Spleen (tissue), 11 donors: Measurements from ENCODE around the gene TTC28. TPM values are rescaled to one million over a fixed set of nuclear protein-coding genes. Genes with fewer than 3 reads are reported as not detected.

Experiments
- DNase-seq: peaks from one replicate; pipeline ENCODE4 v3.0.0-alpha.2; 2020
- H3K27ac ChIP-seq, 8 donors: fragments of 200-600 bp; sonication (generic) in 7 of 8; 1 replicate in 4 of 8; 2 replicates in 4 of 8; pipeline versions ENCODE4 v1.5.0 to v1.8.0; 2016 to 2021; ENCODE audit warnings: inconsistent platforms in 4 of 8, mild to moderate bottlenecking in 4 of 8, moderate library complexity in 1 of 8
- H3K27me3 ChIP-seq, 7 donors: fragments of 200-600 bp; sonication (generic) in 6 of 7; replicated peaks in 1 of 7; 1 replicate in 4 of 7; 2 replicates in 3 of 7; pipeline versions ENCODE4 v1.5.0 to v1.8.0; 2016 to 2021; ENCODE audit warnings: inconsistent platforms in 3 of 7, mild to moderate bottlenecking in 1 of 7
- H3K36me3 ChIP-seq, 6 donors: fragments of 200-600 bp; sonication (generic) in 5 of 6; 1 replicate in 4 of 6; 2 replicates in 2 of 6; pipeline versions ENCODE4 v1.5.0 to v1.8.0; 2016 to 2021; ENCODE audit warnings: inconsistent platforms in 2 of 6
- H3K4me1 ChIP-seq, 6 donors: fragments of 200-600 bp; sonication (generic) in 5 of 6; 1 replicate in 3 of 6; 2 replicates in 3 of 6; pipeline versions ENCODE4 v1.5.0 to v1.8.0; 2016 to 2021; ENCODE audit warnings: inconsistent platforms in 3 of 6
- H3K4me3 ChIP-seq, 8 donors: fragments of 200-600 bp; sonication (generic) in 7 of 8; 1 replicate in 4 of 8; 2 replicates in 4 of 8; pipeline versions ENCODE4 v1.5.0 to v1.8.0; 2016 to 2021; ENCODE audit warnings: inconsistent platforms in 4 of 8, mild to moderate bottlenecking in 4 of 8, moderate library complexity in 2 of 8
- H3K9me3 ChIP-seq, 8 donors: fragments of 200-600 bp; sonication (generic) in 7 of 8; 1 replicate in 4 of 8; 2 replicates in 4 of 8; pipeline versions ENCODE4 v1.5.0 to v1.8.0; 2016 to 2021; ENCODE audit warnings: inconsistent platforms in 4 of 8
- POLR2A ChIP-seq, 3 donors: fragments of 450-650 bp; IDR thresholded peaks; one replicate each; pipeline ENCODE4 v1.5.1; 2017; ENCODE audit warnings: antibody characterized with exemption in 3 of 3, mild to moderate bottlenecking in 1 of 3
- POLR2AphosphoS5 ChIP-seq, 3 donors: sonication (generic); formaldehyde crosslinking; IDR thresholded peaks; one replicate each; pipeline ENCODE4 v1.5.1; 2017; ENCODE audit warnings: antibody characterized with exemption in 3 of 3
- WGBS, 5 donors: extraction: QIAGEN DNeasy Blood & Tissue Kit in 3 of 5; methylation state at CpG; one replicate each; pipeline versions ENCODE4 v1.1.5 to v1.1.7; 2013 to 2018; 5-methylcytosine and 5-hydroxymethylcytosine counted together
- intact Hi-C: fragments of 100-400 bp; cut with DNase I; formaldehyde crosslinking; loops from one replicate; pipeline ENCODE4 v1.15.0; 2023; ENCODE audit warnings: low total_unique reads
- polyA plus RNA-seq, 3 donors: library from polyadenylated mRNA; stranded (reverse); fragments of 200-250 nt; gene quantifications; one replicate each; pipeline ENCODE4 v1.2.1, GENCODE V29; 2013
- total RNA-seq, 7 donors: library from RNA; depleted of rRNA in 3 of 7; stranded (reverse); fragments of >200 nt in 3 of 7; fragmentation: NEBNext Ultra II Directional in 4 of 7; extraction: Animal tissue kit (Norgen Biotek cat#: 25700) in 4 of 7; gene quantifications; one replicate each; pipeline versions ENCODE4 v1.1.0 to v1.2.1, GENCODE V29; 2016 to 2021
- TF ChIP-seq, protein P1 (sequence below), 11 experiments: fragments of 200-600 bp in 7 of 11; fragments of 450-650 bp in 4 of 11; sonication (generic) in 4 of 11; IDR thresholded peaks in 8 of 11; conservative IDR thresholded peaks in 3 of 11; 1 replicate in 7 of 11; 2 replicates in 4 of 11; pipeline versions ENCODE4 v1.4.0 to v1.8.0; 2016 to 2021; ENCODE audit warnings: antibody characterized with exemption in 11 of 11, inconsistent platforms in 4 of 11, mild to moderate bottlenecking in 1 of 11
- donor health status: healthy with polysubstance abuse.
- donor health status: DM: no; HTN: no; CAD: no; lungs with moderate emphysema.
- donor health status: DM: no; HTN: no; CAD: no.
- donor health status: Bipolar disorder and iron deficiency.
- donor health status: healthy.
- donor health status: DM: no; HTN: no; CAD: no.
- donor health status: DM: yes; HTN: yes; CAD: no.

TTC28 gene
- total and polyA plus RNA-seq, 10 donors, result 0.62 to 69.0 (median 33.5) TPM

DNA sequence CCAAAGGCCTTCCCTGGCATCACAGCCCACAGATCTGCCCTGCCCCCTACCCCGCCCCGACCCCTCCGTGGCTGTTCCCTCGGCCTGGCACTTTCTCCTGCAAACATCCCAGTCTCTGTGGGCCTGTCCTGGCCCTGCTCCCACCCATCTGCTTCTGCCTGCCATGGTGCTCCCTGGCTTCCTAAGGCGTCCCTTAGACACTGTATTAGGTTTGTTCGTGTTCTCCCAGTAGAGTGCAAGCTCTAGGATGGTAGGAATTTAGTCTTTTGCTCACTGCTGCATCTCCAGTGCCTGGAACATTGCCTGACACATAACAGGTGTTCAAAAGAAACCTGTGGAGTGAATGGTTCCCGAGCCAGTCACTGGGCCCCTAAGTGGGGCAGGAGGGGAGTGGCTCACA is 690.9 kb downstream of the TTC28 start:
- Histone ChIP-seq H3K27me3 (no peaks in the 10 kb centered on the region), H3K4me1 (peaks cover 0 to 13% (median 6%) of the 10 kb centered on the region in 6 donors), H3K36me3 (peaks cover 0 to 41% (median 0%) of the 10 kb centered on the region in 6 donors), H3K9me3 (no peaks in the 10 kb centered on the region), H3K4me3 (no peak overlapping the region), H3K27ac (no peak overlapping the region)
- intact Hi-C loops, result no loop called here
- DNase-seq, result no peak
- WGBS, 5 donors, result 89 to 96% (median 93%) methylated on average over 7 of the region's 7 CpGs
- TF ChIP-seq POLR2A (IDR thresholded peaks at IDR 0.05) (no peak), POLR2AphosphoS5 (IDR thresholded peaks at IDR 0.05) (no peak)
- TF ChIP-seq, protein P1, sequence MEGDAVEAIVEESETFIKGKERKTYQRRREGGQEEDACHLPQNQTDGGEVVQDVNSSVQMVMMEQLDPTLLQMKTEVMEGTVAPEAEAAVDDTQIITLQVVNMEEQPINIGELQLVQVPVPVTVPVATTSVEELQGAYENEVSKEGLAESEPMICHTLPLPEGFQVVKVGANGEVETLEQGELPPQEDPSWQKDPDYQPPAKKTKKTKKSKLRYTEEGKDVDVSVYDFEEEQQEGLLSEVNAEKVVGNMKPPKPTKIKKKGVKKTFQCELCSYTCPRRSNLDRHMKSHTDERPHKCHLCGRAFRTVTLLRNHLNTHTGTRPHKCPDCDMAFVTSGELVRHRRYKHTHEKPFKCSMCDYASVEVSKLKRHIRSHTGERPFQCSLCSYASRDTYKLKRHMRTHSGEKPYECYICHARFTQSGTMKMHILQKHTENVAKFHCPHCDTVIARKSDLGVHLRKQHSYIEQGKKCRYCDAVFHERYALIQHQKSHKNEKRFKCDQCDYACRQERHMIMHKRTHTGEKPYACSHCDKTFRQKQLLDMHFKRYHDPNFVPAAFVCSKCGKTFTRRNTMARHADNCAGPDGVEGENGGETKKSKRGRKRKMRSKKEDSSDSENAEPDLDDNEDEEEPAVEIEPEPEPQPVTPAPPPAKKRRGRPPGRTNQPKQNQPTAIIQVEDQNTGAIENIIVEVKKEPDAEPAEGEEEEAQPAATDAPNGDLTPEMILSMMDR (IDR thresholded peaks at IDR 0.05 in 8 of 11, conservative IDR thresholded peaks at IDR 0.05 in 3 of 11), result no peak

DNA sequence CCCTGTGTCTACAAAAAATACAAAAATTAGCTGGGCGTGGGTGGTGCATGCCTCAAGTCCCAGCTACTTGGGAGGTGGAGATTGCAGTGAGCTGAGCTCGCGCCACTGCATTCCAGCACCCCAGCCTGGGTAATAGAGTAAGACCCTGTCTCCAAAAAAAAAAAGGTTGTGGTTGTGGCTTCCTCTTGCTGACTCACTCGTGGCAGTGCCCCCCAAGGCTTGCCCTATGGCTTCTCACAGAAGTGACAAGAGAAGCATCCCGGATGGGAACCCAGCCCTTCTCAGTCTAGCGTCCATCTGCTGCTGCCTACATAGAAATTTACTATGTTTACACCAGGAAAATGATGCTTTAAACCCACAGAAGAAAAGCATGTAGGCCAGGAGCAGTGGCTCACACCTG is 692.1 kb downstream of the TTC28 start:
- no peak overlapping the region for H3K27ac ChIP-seq
- H3K36me3 ChIP-seq, result peaks cover 0 to 43% (median 4%) of the 10 kb centered on the region in 6 donors
- intact Hi-C loops, result no loop called here
- TF ChIP-seq POLR2AphosphoS5 (IDR thresholded peaks at IDR 0.05) (no peak), POLR2A (IDR thresholded peaks at IDR 0.05) (no peak)
- TF ChIP-seq, protein P1 (IDR thresholded peaks at IDR 0.05 in 8 of 11, conservative IDR thresholded peaks at IDR 0.05 in 3 of 11), result no peak
- no peak overlapping the region for H3K4me3 ChIP-seq
- no peaks in the 10 kb centered on the region for H3K27me3 ChIP-seq
- H3K4me1 ChIP-seq, result peaks cover 0 to 13% (median 6%) of the 10 kb centered on the region in 6 donors
- WGBS, 5 donors, result 29 to 41% (median 33%) methylated on average over 6 of the region's 6 CpGs
- H3K9me3 ChIP-seq, result no peaks in the 10 kb centered on the region
- no peak for DNase-seq

DNA sequence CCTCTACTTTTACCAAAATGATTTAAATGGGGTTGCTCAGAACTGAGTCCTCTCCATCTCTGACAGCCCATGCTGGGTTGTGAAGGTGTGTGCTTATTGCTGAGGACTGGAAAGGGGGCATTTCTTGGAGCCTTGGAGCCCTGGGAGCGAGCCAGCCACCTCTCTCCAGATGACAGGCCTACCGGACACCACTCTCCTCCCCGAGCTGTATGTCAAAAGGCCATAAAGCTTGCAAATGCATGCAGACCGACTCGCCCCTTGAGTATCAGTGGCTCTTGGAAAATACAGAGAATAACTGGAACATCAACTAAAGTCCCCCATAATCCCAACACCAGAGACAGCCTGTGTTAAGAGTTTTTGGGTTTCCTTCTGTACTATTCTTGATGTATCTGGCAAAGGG is 692.7 kb downstream of the TTC28 start:
- H3K9me3 ChIP-seq, result no peaks in the 10 kb centered on the region
- no peak for DNase-seq
- no peak overlapping the region for H3K4me3 ChIP-seq
- intact Hi-C loops, result no loop called here
- H3K27ac ChIP-seq, result no peak overlapping the region
- WGBS, 5 donors, result 88 to 100% (median 94%) methylated on average over 5 of the region's 5 CpGs
- peaks cover 0 to 43% (median 7%) of the 10 kb centered on the region in 6 donors for H3K36me3 ChIP-seq
- no peaks in the 10 kb centered on the region for H3K27me3 ChIP-seq
- TF ChIP-seq POLR2AphosphoS5 (IDR thresholded peaks at IDR 0.05) (no peak), POLR2A (IDR thresholded peaks at IDR 0.05) (no peak)
- TF ChIP-seq, protein P1 (IDR thresholded peaks at IDR 0.05 in 8 of 11, conservative IDR thresholded peaks at IDR 0.05 in 3 of 11), result no peak
- peaks cover 0 to 13% (median 6%) of the 10 kb centered on the region in 6 donors for H3K4me1 ChIP-seq

DNA sequence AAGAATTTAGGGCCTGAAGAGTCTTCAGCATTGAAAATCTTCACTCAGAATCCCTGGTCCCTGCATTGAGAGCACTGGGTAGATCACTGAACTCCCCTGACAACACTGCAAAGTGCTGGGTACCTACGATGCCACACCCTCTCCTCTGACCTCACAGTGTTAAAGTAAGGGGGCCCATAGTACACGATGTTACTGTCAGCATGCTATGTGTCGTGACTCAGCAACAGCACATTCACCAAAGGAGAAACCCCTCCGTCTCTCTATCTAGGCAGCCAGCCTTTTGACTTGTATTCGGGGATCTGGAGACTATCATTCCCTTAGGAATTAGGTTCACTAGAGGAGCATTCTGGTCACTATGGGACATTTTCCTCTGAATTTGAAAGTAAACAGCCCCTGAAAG is 693.2 kb downstream of the TTC28 start:
- intact Hi-C loops, result no loop called here
- WGBS, 5 donors, result 85 to 95% (median 92%) methylated on average over 5 of the region's 5 CpGs

More for the DNA sequence above, 693.2 kb downstream of the TTC28 start:
- Histone ChIP-seq H3K4me1 (peaks cover 0 to 13% (median 4%) of the 10 kb centered on the region in 6 donors), H3K27me3 (no peaks in the 10 kb centered on the region), H3K9me3 (no peaks in the 10 kb centered on the region), H3K36me3 (peaks cover 0 to 42% (median 7%) of the 10 kb centered on the region in 6 donors), H3K27ac (no peak overlapping the region), H3K4me3 (no peak overlapping the region)
- no peak for DNase-seq
- TF ChIP-seq POLR2A (IDR thresholded peaks at IDR 0.05) (no peak), POLR2AphosphoS5 (IDR thresholded peaks at IDR 0.05) (no peak)
- TF ChIP-seq, protein P1 (IDR thresholded peaks at IDR 0.05 in 8 of 11, conservative IDR thresholded peaks at IDR 0.05 in 3 of 11), result no peak
